Vagina (tissue), 2 donors: ENCODE results near the gene DOCK2.

Experiments
- POLR2A ChIP-seq, 2 donors: fragments of 450-650 bp; IDR thresholded peaks; one replicate each; pipeline ENCODE4 v1.6.1; 2017; ENCODE audit warnings: antibody characterized with exemption in 2 of 2, mild to moderate bottlenecking in 2 of 2, moderate library complexity in 2 of 2
- POLR2AphosphoS5 ChIP-seq, 2 donors: sonication (generic); formaldehyde crosslinking; IDR thresholded peaks; one replicate each; pipeline ENCODE4 v1.9.0; 2017; ENCODE audit warnings: antibody characterized with exemption in 2 of 2, mild to moderate bottlenecking in 2 of 2, low read depth in 1 of 2; ENCODE audit not compliant: insufficient read depth in 1 of 2
- TF ChIP-seq, protein P1 (sequence below), 3 experiments: fragments of 450-650 bp in 2 of 3; fragments of 200-600 bp in 1 of 3; sonication (generic) in 1 of 3; IDR thresholded peaks; one replicate each; pipeline ENCODE4 v1.5.1; 2017 to 2019; ENCODE audit warnings: antibody characterized with exemption in 3 of 3, mild to moderate bottlenecking in 2 of 3, moderate library complexity in 2 of 3

DNA sequence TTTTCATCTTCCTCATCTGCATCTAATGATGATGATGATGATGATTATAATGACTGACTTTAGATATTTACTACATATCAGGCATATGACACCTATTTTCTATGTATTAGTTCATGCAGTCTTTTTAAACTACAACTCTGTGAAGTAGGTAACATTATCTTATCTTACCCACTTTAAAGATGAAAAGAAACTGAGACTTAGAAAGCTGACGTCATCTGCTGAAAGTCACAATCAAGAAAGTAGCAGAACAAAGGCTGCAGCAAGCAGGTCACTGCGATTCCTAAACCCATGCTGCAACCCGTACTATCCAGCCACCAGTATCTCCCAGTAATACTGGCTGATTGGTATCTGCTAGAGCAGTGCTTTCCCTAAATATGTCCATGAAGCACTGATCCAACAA lies 383.3 kb downstream of the DOCK2 start:
- no peak for TF ChIP-seq POLR2AphosphoS5 (IDR thresholded peaks at IDR 0.05; ENCODE audit: insufficient read depth in 1 of 2, low read depth in 1 of 2)
- no peak for TF ChIP-seq POLR2A (IDR thresholded peaks at IDR 0.05)
- TF ChIP-seq, protein P1, sequence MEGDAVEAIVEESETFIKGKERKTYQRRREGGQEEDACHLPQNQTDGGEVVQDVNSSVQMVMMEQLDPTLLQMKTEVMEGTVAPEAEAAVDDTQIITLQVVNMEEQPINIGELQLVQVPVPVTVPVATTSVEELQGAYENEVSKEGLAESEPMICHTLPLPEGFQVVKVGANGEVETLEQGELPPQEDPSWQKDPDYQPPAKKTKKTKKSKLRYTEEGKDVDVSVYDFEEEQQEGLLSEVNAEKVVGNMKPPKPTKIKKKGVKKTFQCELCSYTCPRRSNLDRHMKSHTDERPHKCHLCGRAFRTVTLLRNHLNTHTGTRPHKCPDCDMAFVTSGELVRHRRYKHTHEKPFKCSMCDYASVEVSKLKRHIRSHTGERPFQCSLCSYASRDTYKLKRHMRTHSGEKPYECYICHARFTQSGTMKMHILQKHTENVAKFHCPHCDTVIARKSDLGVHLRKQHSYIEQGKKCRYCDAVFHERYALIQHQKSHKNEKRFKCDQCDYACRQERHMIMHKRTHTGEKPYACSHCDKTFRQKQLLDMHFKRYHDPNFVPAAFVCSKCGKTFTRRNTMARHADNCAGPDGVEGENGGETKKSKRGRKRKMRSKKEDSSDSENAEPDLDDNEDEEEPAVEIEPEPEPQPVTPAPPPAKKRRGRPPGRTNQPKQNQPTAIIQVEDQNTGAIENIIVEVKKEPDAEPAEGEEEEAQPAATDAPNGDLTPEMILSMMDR (IDR thresholded peaks at IDR 0.05), result no peak
